ENCODE data around the gene MYH13. TPM values are rescaled to one million over a fixed set of nuclear protein-coding genes. Genes with fewer than 3 reads are reported as not detected.

The MYH13 gene
- total and polyA plus RNA-seq, 2 of the 13 experiments (the other 11 are each of a cell fraction or from before 2014, with no cell fraction given) = not detected

- in situ Hi-C loops (cut with HindIII; ENCODE audit: extremely low pct_ligation_motif_present, low pct_unique_long_range_greater_than_20kb) (no loop called here), intact Hi-C loops (cut with micrococcal nuclease; ENCODE audit: unreplicated experiment) (no loop called here)
- H3K27me3 ChIP-seq (ENCODE audit: control insufficient read depth in 1 of 2, insufficient read depth in 2 of 2, low read length in 2 of 2) = peaks cover 1 to 5% of the 10 kb centered on the region in 2 experiments; a peak in 2 of 5 replicates
- H3K79me2 ChIP-seq (ENCODE audit: insufficient read depth, low read length) = no peaks in the 10 kb centered on the region
- no peak overlapping the region for H2AFZ ChIP-seq (ENCODE audit: low read length)
- no peaks in the 10 kb centered on the region for H3K36me3 ChIP-seq (replicated peaks in 1 of 2; ENCODE audit: control insufficient read depth in 1 of 2, insufficient read depth in 2 of 2, low read length in 2 of 2)
- no peak overlapping the region for H3K27ac ChIP-seq (ENCODE audit: extremely low read length, insufficient read depth, low read length)
- CTCF ChIA-PET (ENCODE audit: low intra/inter-chr PET ratio, low total read pairs) = no interaction called here
- H4K20me1 ChIP-seq (ENCODE audit: insufficient read depth, low read length) = no peaks in the 10 kb centered on the region
- no peaks in the 10 kb centered on the region for H3K4me1 ChIP-seq (ENCODE audit: insufficient read depth, low read length)
- H3K9me3 ChIP-seq (ENCODE audit: low read length) = no peaks in the 10 kb centered on the region
- H3K4me3 ChIP-seq (replicated peaks in 1 of 3; ENCODE audit: insufficient read depth in 1 of 3, low read depth in 2 of 3, low read length in 3 of 3) = no peak overlapping the region
- ATAC-seq = no peak
- WGBS (ENCODE audit: low lambda C conversion rate) = 17% methylated on average over 2 of the region's 4 CpGs
- no peak for FAIRE-seq
- TF ChIP-seq RFX3 (CRISPR knock-in tag; IDR thresholded peaks at IDR 0.05) = no peak
- no peak for TF ChIP-seq ZNF7 (CRISPR knock-in tag; IDR thresholded peaks at IDR 0.05)
- TF ChIP-seq ZNF574 (CRISPR knock-in tag; IDR thresholded peaks at IDR 0.05) = no peak
- TF ChIP-seq ZFP36L1 (CRISPR knock-in tag; IDR thresholded peaks at IDR 0.05) = no peak
- no peak for TF ChIP-seq ZNF550 (CRISPR knock-in tag; IDR thresholded peaks at IDR 0.05; ENCODE audit: borderline replicate concordance)
- no peak for TF ChIP-seq ZBTB4 (CRISPR knock-in tag; IDR thresholded peaks at IDR 0.05; ENCODE audit: borderline replicate concordance)
- TF ChIP-seq CAMTA2 (CRISPR knock-in tag; IDR thresholded peaks at IDR 0.05; ENCODE audit: borderline replicate concordance) = no peak
- no peak for TF ChIP-seq HNRNPLL (IDR thresholded peaks at IDR 0.05; ENCODE audit: low read depth, low read length, poor library complexity, severe bottlenecking)
- TF ChIP-seq ZNF773 (CRISPR knock-in tag; IDR thresholded peaks at IDR 0.05; ENCODE audit: borderline replicate concordance) = no peak
- no peak for TF ChIP-seq TCF12 (IDR thresholded peaks at IDR 0.05)
- no peak for TF ChIP-seq TCF12 (CRISPR knock-in tag; IDR thresholded peaks at IDR 0.05)
- TF ChIP-seq ZNF720 (CRISPR knock-in tag; IDR thresholded peaks at IDR 0.05) = no peak
- no peak for TF ChIP-seq ATRX (CRISPR knock-in tag; IDR thresholded peaks at IDR 0.05; ENCODE audit: borderline replicate concordance)
- no peak for TF ChIP-seq CBX5 (CRISPR knock-in tag; IDR thresholded peaks at IDR 0.05; ENCODE audit: borderline replicate concordance)
- no peak for TF ChIP-seq HNRNPK (IDR thresholded peaks at IDR 0.05; ENCODE audit: low read depth, low read length, poor library complexity, severe bottlenecking)
- TF ChIP-seq BCL6 (CRISPR knock-in tag; IDR thresholded peaks at IDR 0.05) = no peak
- POLR2A ChIA-PET = no interaction called here
- BruUV-seq (replicated peaks) = no TSS peak
- no peak overlapping the region for H3K9ac ChIP-seq (ENCODE audit: insufficient read depth, low read depth, low read length)
- no peak overlapping the region for H3K4me2 ChIP-seq (ENCODE audit: low read depth, low read length)
- no peak for DNase-seq (ENCODE audit: low spot score)
These were observed 40.3 kb downstream of the MYH13 start for GRCh38 chr17:10332515-10332914.

Measured in HepG2 (cell line).